HS-5 (cell line): ENCODE results near the gene AP5Z1.
"Not testable (repeated sequence)": the region's sequence is repeated elsewhere in the genome, so short reads cannot be mapped to it uniquely, and the experiment has no call there.

Experiments used
- DNase-seq: peaks from one replicate; pipeline ENCODE4 v3.0.0-alpha.2; 2012; ENCODE audit warnings: low read depth

The AP5Z1 gene

DNA sequence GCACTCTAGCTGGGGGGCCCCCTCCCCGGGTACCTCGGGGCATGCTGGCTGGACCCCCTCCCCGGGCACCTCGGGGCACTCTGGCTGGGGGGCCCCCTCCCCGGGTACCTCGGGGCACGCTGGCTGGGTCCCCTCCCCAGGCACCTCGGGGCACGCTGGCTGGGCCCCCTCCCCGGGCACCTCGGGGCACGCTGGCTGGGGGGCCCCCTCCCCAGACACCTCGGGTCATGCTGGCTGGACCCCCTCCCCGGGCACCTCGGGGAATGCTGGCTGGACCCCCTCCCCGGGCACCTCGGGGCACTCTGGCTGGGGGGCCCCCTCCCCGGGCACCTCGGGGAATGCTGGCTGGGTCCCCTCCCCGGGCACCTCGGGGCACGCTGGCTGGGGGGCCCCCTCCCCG lies 27.2 kb downstream of the AP5Z1 start:
- not testable (repeated sequence) for DNase-seq

DNA sequence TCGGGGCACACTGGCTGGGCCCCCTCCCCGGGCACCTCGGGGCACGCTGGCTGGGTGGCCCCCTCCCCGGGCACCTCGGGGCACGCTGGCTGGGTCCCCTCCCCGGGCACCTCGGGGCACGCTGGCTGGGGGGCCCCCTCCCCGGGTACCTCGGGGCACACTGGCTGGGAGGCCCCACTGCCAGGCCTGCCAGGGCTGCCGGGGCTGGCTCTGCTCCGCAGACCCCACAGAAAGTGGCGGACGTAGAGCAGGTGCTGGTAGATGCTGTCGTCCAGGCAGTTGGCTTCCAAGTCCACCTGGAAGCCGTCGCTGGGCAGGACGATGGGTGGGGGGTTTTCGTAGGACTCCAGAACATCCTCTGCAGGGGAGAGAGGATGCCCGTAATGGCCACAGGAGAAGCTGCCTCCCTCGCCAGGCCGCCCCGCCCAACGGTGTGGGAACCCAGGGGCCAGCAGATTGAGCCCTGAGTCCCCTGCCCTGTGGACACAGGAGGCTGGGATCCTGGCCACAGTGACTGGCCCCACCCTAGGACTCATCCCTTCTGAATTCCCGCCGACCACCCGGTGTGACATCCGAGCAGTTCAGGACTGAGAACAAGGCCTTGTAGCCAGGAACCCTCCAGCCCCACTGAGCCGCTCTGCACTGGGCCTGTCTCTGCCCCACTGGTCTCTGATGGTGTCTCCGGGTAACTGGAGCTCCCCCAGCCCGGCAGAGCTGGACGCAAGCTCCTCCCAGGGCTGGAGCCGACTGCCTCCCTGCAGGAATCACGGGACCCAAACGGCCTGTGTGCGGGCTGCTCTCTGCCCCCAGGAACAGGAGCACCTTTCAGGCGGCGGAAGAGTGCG lies 28.2 kb downstream of the AP5Z1 start:
- DNase-seq: no peak

DNA sequence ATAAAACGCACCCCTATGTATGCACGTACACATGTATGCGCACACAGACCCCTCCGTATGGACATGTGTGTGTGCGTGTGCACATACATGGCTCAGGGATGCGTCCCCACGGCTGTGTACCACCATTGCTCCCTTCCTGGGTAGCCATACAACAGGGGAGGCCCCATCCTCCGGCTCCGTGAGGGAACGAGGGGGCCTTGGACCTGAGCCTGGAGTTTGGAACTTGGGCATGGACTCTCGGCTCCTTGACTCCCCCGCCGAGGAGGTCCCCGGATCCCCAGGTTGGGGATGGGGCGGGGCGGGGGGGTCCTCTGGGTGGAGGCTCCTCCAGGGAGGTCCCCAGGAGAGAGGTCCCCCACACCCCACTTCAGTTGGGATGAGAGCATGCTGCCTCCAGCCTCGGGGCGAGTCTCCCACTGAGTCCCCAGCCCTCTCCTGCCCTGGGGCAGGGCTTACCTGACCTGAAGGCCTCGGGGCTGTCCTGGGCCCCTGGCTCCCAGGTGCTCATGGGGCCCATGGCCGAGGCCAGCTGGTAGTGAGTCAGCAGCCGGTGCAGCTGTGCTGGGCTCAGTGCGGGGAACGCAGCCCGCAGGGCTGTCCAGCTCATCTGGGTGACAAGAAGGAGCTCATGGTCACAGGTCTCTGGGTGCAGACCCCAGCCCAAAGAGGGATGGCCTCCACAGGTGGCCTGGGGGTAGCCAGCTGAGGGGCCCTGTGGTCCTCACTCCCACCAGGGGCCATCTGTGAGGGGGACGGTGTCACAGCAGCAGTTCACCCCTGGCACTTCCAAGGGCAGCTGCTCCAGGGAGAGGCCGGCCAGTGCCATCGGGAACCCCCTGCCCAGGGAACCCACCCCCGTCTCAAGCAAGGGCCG lies 29.9 kb downstream of the AP5Z1 start:
- no peak for DNase-seq

DNA sequence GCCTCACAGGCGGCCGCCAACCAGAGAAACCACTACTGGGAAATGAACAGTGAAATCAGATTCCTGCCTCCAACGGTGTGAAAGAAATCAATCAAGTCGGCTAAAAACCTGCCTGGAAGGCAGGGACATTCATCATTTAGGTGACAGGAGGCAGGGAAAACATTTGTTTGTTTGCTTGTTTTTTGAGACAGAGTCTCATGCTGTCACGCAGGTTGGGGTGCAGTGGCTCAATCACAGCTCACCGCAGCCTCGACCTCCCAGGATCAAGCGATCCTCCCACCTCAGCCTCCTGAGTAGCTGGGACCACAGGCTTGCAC lies 30.5 kb downstream of the AP5Z1 start:
- no peak for DNase-seq

DNA sequence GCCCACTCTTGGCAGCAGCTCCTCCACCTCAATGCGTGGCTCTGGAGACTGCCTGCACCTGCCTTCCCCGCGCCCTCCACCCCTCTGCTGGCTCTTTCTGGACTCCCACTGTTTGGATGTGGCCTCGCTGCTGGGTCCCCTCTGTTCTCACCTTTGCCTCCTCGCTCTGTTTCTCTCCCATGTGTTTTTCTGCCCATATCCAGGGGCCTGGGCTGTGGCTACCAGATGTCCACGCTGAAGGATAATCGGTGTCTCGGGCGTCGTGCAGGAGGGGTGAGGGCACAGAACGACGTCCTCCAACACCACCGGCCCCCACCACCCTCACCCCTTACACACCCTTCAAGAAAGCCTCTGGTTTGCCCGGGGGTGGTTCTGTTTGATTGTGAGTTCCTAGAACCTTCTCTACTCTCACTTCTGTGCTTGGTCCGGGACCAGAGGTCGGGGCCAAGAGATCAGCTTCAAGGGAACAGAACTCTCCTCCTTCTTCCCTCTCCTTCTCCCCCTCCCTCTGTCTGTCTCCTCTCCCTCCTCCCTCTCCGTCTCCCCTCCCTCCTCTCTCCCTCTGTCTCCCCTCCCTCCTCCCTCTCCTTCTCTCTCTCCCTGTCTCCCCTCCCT lies 31.7 kb downstream of the AP5Z1 start:
- no peak for DNase-seq

DNA sequence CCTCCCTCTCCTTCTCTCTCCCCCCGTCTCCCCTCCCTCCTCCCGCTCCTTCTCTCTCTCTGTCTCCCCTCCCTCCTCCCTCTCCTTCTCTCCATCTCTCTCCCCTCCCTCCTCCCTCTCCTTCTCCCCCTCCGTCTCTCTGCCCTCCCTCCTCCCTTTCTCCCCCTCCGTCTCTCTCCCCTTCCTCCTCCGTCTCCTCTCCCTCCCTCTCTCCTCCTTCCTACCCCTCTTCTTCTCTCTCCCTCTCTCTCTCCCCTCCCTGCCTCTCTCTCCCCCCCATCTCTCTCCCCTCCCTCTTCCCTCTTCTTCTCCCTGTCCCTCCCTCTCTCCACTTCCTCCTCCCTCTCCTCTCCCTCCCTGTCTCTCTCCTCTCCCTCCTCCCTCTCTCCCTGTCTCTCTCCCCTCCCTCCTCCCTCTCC lies 32.2 kb downstream of the AP5Z1 start:
- no peak for DNase-seq

DNA sequence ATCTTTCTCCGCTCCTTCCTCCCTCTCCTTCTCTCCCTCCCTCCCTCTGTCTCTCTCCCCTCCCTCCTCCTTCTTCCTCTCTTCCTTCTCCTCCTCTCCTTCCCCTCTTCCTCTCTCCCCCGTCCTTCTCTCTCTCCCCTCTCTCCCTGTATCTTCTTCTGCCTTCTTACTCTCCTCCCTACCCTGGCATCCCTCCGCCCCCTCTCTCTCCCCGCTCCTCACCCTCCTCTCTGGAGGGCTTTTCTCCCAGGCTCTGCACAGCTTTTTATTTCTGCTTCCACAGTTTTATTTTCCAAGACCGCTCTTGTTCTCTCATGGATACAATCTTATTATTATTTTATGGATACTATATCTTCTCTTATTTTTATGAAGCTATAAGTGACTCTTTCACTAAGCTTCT lies 32.6 kb downstream of the AP5Z1 start:
- DNase-seq: no peak

DNA sequence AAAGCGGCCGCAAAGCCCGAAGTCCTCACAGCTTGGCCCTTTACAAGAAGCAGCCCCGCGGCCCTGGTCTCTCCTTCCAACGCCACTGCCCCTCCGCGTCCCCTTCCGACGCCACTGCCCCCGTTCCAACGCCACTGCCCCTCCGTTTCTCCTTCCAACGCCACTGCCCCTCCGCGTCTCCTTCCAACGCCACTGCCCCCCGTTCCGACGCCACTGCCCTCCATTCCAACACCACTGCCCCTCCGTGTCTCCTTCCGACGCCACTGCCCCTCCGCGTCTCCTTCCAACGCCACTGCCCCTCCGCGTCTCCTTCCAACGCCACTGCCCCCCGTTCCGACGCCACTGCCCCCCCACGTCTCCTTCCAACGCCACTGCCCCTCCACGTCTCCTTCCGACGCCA lies 33.1 kb downstream of the AP5Z1 start:
- DNase-seq: no peak

DNA sequence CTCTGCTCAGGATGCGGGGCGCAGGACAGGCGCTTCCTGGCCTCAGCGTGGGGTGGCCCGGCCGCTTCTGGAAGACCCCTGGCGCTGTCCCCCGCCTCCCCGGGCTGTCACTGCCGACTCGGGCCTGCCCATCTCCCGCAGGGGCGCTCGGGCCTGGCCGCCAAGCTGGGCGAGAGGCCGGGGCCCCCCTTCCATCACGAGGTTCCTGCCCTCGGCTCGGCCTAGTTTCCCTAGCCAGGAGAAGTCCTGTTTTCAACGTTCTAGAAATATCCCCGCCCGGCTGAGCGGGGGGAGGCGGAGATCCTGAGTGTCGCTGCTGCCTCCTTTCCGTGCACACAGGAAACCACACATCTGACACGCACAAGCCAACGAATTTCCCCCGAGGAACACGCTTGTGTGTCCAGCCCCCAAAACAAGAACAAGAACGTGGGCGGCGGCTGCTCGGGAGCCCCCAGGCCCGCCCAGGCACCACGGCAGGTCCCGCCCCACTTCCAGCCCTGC lies 33.7 kb downstream of the AP5Z1 start:
- no peak for DNase-seq

DNA sequence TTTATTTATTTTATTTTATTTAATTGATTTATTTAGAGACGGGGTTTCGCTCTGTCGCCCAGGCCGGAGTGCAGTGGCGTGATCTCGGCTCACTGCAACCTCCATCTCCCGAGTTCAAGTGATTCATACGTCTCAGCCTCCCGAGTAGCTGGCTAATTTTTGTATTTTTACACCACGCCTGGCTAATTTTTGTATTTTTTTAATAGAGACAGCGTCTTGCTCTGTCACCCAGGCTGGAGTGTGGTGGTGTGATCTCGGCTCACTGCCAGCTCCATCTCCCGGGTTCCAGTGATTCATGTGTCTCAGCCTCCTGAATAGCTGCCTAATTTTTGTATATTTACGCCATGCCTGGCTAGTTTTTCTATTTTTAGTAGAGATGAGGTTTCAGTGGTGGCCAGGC lies 34.2 kb downstream of the AP5Z1 start:
- no peak for DNase-seq

DNA sequence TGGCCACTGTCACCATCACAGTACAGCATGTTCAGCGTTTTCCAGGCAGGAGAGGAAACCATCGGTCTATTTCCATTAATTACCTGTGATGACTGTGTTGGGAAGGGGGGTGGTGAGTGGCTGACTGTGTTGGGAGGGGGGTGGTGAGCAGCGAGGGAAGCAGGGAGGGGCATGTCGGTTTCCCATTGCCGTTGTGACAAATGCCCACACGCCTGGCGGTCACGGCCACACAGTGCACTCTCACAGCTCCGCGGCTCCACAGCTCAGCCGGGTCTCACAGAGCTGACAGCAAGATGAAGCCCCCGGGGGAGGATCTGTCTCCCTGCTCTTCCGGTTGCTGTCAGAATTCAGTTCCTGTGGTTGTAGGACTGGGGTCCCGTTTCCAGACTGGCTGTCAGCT lies 39.0 kb downstream of the AP5Z1 start:
- no peak for DNase-seq

DNA sequence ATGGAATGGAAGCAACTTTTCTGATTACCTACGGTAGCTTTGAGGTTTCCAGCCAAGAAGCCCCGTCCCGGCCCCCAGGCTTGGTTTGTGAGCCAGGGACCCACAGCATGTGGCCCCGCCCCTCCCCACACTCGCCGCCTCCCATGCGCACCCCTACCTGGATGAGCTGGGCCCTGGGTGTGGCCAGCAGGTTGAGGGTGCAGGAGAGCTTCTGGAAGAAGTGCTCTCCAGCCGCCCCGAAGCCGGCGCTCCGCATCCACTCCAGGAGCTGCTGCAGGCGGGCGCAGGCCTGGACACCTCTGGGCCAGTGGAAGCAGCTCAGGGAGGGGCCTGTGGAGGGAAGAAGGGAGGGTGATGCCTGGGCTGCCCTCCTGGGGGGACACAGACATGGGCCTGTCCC lies 39.7 kb downstream of the AP5Z1 start:
- DNase-seq: no peak

DNA sequence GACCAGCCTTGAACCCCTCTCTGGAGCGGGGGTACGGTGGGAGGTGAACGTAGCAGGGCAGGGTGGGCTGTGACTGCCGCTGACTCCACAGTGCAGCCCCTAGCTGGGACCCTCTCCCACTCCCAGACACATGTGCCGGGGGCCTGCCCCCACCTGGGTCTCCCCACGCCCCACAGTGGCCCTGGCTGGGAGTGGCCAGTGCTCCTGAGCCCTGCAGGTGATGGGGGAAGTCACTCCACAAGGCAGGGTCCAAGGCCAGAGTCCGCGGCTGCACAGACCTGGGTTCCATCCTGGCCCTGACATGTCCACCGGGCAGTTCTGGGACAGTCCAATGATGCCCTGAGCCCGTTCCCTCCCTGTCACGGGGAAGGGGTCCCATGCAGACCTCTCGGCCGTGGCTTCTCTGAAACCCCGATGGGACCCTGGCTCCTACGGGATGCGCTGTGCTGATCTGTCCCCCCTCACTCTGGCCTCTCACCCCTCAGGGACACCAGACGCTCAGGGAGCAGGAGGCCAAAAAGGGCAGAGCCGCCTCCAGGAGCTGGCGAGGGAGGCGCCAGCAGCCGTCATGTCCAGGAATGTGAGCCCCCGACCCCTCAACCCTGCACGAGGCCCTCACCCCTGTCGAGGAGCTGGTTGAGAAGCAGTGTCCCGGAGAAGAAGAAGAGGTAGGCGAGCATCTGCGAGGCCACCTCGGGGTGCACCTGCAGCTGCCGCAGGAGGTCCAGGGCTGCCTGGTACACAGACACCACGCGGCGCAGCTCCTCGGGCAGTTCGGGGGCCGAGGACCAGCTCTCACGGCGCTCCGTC lies 40.4 kb downstream of the AP5Z1 start:
- DNase-seq: no peak

DNA sequence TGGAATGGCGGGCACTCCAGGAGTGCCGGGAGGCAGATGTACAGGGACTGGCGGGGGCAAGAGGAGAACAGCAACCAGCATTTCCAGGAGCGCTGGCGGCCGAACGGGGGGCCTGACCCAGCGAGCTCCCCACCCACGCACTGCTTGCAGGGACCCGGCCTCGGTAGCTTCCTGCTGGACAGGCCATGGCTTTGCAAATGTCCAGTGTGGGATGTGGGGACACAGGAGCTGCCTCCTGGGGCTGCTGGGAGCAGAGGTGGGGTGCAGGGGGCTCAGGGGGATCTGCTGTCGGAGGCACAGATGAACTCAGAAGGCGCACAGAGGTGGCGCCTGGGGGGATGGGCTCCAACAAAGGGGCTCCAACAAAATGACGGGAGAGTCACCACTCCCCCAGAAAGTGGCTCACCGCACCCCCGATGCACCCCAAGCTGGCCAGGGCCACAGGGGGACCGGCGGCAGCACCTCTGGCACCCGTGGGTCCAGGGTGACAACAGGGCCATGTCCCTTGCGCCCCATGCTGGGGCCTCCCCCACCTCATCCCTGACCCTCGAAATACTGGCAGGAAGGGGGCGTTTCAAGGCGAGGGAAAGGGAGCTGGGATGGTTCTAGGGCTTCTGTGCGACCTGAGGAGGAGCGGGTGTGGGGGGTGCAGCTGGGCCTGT lies 41.1 kb downstream of the AP5Z1 start:
- DNase-seq: no peak

DNA sequence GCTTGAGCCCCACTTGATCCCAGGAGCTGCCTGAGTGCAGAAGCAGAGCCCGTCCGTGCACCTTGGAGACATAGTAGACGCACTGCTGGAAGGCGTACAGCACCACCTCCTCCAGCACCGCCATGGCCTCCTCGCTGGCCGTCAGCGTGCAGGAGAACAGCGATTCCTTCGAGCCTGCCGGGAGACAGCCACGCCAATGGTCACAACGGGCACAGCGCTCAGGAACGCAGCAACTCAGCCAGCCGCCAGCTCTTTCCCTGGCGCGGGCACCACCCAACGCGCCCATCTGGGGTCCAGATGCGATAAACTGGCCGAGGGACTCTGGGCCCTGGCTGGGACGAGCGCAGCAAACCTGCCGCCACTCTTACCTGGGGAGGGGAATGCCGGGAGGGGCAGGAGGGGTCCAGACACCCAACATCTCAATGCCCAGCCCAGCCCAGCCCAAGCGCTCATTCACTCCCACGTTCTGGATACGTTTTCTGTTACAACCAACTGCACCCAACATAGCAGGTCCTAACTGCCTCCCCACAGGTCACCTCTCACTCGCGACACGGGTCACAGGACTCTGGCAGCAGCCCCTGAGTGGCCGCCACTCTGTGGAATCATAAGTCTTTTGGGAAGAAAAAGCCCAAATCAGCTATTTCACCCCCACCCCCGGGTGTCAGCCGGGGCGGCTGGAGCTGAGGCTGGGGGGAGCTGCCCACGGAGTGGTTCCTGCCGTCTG lies 41.9 kb downstream of the AP5Z1 start:
- no peak for DNase-seq

DNA sequence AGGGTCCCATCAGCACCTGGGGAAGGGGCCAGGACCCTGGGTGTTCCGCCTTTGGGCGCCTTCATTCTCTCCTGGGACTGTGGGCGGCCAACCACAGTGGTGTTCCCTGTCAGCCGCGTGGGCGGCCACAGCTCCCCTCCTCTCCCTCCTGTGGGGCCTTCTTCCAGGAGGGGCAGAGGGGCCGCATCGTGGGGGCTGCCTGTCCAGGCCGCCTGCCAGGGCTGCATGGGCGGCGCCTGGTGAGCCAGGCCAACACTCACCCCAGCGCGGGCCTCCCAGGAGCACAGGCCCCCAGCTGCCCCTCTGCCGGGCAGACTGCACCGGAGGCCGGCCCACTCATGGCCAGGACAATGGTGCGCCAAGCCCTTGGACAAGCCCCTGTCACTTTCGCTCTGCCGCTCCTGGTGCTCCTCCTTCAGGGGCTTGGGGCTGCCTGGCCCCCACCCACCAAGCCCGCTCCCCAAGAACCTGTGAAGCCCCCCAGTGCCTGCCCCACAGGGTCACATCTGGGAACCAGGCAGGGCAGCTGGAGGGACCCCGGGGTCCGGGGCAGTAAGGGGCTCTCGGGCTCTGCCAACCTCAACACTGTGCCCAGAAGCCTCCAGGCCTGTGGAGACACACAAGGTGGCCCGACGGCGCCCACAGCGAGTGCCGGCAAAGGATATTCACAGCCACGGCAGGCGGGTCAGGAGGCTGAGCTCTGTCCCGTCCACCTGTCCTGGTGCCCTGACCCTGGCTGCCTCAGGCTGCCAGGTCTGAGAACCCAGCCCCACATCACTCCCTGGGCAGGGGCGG lies 42.8 kb downstream of the AP5Z1 start:
- DNase-seq: no peak

DNA sequence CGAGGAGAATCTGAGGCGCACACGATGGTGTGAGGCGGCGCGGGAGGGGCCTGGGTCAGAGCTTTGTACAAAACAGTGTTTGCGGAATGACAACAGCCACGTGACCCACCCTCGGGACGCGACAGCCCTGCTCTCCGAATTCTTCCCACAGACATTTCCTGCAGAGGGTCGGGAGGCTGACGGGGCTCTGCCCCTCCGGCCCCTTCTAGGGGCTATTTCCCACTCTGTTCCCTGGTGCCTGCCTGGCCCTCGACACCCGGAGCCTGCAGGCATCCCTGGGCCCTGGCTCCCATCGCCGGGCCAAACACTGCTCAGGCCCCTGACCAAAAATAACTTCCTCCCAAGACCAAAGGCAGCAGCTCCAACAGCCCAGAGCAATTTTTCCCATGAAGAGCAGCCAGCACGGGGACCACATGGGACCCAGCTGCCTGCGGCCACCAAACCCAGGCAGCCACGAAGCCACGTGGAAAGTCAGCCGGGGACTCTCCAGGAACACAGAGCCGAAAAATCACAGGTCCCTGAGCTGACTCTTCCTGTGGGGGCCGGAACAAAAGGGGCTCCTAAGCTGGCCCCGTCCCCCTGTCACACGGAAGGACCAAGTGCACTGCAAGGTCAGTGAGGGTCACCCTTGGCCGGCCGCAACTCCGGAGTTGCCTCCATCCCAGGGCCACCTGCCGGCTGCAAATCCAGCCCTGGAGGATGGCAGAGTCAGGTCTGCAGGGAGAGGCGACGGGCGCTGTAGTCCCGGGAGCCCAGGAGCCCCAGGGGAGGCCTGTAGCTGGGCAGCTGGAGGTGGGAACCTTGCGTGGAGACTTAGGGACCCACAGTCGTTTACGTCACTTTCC lies 44.4 kb downstream of the AP5Z1 start:
- no peak for DNase-seq

DNA sequence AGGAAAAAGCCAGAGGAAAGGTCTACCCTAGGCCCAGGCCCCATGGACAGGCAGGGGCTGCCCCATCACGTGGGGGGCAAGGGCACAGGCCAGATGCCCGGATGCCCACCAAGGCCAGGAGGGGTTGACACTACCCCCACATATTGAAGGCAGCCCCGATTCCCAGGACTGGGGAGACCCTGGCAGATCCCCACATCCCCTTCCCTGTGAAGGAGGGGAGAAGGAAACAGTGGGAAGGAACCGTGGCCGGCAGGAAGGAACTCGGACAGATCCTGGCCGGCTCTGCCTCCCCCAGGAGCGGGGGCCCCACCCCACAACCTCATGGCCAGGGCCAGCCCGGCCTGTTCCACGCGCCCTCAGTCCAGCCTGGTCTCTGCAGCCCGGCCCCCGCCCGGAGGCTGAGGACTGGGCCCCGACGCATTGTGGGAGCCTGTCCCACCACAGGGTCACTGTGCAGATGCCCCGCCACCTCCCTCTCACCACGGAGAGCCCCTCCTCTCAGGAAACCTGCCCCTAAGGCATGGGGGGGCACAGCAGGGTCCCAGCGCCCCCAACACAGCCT lies 45.1 kb downstream of the AP5Z1 start:
- no peak for DNase-seq
